ENCODE results near the gene CNTROB.
A peak's percentile ranks its signal among the peaks of the same experiment; 100 is the strongest.
"Not testable (repeated sequence)": the region's sequence is repeated elsewhere in the genome, so short reads cannot be mapped to it uniquely, and the experiment has no call there.

Gene CNTROB

DNA sequence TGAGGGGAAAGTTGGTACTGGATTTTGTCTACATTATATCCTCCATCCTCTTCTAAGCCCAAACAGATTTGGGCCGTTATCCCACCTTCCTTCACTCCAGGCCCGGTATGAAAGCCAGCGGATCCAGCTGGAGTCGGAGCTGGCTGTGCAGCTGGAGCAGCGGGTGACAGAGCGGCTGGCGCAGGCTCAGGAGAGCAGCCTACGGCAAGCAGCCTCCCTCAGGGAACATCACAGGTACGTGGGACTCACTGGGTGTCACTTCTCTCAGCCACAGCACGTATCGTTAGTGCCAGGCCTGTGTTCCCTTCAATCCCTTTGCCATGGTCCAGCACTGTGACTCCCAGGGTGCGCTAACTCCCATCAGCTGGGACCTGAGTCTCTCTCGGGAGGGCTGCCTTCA, 11.3 kb downstream of the CNTROB start:
- no peak for DNase-seq

DNA sequence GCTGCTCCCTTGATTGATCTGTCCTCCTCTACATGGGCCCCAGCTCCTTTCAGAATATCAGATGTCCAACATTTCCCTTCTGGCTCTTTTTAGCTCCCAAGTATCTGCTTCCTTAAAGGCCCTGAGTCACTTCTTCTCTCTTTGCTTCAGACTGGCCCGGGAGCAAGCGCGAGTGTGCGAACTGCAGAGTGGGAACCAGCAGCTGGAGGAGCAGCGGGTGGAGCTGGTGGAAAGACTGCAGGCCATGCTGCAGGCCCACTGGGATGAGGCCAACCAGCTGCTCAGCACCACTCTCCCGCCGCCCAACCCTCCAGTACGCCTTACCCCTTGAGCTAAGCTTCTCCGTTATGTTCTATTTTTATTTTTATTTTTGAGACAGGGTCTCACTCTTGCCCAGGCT, 12.3 kb downstream of the CNTROB start:
- no peak for DNase-seq

DNA sequence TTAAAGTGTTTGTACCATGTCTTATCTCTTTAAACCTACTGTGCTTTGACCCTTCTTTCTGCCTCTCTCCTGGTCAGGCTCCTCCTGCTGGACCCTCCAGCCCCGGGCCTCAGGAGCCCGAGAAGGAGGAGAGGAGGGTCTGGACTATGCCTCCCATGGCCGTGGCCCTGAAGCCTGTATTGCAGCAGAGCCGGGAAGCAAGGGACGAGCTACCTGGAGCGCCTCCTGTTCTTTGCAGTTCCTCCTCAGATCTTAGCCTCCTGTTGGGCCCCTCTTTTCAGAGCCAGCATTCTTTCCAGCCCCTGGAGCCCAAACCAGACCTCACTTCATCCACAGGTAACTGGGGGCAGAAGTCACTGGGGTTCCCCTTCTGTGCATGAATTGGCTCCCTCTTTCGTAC, 13.6 kb downstream of the CNTROB start:
- no peak for DNase-seq

DNA sequence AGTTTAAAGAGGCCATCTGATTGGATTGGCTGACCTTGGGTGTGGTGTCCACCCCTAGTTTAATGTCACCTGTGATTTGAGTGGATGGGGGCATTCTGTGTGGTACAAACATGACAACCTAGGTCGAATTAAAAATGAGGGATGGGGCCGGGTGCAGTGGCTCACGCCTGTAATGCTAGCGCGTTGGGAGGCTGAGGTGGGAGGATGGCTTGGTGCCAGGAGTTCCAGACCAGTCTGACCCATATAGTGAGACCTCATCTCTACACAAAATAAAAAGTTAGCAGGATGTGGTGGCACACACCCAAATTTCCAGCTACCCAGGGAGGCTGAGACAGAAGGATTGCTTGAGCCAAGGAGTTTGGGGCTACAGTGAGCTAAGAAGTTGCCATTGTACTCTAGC, 14.4 kb downstream of the CNTROB start:
- no peak for DNase-seq

DNA sequence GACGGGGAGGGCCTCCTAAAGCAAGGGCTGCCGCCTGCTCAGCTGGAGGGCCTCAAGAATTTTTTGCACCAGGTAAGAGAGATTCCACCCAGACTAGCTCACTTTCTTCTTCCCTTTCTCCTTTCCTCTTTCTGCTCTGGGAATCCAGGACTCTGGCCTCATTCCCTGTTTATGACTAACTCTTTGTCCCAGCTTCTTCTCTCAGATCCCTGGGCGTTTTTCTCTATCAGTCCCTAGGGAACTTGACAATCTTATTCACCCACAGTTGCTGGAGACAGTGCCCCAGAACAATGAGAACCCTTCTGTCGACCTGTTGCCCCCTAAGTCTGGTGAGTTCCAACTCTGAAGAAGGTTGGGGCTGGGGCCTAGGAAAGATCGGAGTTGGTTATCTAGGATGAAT, 15.6 kb downstream of the CNTROB start:
- no peak for DNase-seq

DNA sequence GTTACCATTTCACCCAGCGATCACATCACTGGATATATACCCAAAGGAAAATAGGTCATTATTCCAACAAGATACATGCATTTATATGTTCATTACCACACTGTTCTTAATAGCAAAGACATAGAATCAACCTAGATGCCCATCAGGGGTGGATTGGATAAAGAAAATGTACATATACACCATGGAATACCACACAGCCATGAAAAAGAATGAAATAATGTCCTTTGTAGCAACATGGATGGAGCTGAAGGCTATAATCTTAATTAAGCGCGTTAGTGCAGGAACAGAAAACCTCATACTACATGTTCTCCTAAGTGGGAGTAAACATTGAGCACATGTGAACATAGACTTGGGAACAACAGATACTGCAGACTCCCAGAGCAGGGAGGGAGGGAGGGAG, 18.6 kb downstream of the CNTROB start:
- DNase-seq, result no peak

DNA sequence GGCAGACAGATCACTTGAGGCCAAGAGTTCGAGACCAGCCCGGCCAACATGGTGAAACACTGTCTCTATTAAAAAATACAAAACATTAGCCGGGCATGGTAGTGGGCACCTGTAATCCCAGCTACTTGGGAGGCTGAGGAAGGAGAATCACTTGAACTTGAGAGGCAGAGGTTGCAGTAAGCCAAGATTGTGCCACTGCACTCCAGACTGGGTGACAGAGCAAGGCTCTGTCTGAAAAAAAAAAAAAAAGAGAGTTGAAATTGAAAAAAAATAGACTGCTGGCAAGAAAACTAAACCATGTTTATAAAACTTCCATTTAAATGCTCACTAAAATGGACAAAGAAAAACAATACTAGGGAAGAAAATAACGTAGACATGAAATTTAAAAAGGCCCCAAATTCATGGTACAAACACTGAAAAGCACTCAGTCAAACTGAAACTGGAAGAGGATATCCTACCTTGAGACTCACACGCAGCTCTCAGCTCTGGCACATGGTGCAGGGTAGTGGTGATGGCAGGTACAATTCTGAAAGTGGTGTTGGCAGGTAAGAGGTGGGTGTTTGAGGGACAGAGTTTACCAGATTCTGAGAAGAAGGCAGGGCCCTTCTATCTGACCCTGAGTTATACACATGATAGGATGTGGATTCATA, 19.3 kb downstream of the CNTROB start:
- DNase-seq, result peak; percentile 45 to 51

DNA sequence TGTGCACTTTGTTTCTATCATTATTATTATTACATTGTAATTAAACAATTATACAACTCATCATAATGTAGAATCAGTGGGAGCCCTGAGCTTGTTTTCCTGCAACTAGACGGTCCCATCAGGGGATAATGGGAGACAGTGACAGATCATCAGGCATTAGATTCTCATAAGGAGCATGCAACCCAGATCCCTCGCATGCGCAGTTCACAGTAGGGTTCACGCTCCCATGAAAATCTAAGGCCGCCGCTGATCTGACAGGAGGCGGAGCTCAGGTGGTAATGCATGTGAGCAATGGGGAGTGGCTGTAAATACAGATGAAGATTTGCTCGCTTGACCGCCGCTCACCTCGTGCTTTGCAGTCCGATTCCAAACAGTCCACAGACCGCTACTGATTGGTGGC, 21.3 kb downstream of the CNTROB start:
- not testable (repeated sequence) for DNase-seq

DNA sequence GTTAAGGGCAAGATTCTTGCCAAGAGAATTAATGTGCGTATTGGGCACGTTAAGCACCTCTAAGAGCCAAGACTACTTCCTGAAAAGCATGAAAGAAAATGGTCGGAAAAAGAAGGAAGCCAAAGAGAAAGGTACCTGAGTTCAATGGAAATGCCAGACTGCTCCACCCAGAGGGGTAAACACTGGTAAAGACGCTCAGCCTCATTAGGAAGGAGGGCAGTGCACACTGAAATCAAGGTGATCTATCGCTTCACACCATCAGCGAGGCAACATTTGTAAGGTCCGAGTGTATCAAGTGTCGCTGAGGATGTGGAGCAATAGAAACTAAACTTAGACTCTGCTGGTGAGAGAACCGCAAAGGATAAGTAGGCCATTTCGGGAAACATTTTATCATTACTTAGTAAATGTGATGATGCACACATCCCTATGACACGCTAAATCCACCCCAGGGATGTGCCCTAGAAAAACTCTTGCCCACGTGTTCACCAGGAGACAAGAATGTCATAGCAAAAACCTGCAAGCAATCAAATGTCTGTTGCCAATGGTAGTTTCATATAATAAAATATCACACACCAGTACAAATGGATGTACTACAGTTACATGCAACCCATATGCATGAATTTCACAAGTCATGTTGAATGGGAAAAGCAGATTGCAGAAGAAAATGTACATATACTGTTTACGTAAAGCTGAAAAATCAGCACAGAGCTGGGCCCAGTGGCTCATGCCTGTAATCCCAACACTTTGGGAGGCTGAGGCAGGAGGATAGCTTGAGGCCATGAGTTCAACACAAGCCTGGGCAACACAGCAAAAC, 23.6 kb downstream of the CNTROB start:
- no peak for DNase-seq

DNA sequence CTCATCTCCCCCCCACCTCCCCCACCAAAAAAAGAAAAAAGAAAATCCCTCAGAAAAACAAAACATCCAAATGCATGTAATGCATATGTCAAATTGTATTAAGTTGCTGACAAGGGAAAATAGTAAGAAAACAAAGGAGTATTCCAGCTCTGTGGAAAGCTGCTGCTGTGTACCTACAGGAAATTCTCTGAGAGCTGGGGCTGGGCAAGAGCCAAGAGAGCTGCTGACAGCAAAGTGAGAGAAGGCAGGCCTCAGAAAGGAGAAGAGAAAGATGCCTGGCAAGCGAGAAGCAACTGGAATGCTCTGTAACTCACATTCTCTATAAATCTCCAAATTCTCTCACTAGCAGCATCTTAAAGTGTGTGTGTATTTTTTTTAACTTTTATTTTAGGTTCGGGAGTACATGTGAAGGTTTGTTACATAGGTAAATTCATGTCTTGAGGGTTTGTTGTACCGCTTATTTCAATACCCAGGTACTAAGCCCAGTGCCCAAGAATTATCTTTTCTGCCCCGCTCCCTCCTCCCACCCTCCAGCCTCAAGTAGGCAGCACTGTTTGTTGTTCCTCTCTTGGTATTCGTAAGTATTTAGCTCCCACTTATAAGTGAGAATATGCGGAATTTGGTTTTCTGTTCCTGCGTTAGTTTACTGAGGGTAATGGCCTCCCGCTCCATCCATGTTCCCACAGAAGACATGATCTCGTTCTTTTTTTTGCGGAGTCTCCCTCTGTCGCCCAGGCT, 24.4 kb downstream of the CNTROB start:
- no peak for DNase-seq

DNA sequence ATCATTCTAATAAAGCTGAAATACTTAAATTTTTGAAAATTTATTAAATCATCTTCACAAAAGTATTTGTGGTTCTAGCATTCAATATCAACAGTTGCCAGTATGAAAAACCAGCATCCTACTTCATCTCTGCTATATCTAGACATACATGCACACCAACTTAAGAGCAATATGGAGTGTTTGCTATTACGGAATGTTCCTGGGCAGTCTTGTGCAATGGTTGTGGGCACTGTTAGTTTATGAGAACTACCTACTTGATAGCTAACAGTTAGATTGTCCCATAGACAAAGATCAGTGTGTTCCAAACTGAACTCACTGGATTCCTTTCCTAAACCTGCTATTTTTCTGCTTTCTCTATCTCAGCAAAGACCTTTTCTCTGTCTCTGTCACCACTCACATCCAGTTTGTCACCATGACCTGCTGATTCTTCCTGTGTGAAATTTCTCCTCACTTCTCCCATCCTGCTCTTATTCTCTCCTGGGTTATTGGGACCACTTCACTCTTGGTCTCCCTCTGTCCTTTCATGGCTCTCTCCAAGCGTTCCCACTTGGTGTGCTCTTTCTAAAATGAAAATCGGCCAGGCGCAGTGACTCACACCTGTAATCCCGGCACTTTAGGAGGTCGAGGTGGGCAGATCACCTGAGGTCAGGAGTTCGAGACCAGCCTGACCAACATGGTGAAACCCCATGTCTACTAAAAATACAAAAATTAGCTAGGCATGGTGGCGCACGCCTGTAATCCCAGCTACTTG, 27.7 kb downstream of the CNTROB start:
- DNase-seq, result no peak

DNA sequence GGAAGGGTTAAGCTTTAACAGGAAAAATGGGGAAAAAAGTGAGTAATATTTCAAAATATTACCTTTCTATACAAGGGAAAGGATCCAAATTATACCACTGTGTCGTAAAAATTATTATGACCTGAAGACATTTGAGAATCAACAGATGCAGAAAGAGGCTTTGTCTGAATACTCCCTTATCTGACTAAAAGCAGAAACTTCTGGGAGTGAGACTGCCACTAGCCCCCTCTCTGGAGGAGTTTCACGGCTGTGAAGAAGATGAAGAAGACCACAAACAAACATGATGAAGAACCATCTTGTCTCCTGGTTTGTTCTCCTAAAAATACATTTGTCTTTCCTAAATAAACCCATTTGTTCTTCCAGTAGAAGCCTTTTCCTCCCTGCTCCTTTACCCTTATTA, 29.4 kb downstream of the CNTROB start:
- DNase-seq, result no peak

DNA sequence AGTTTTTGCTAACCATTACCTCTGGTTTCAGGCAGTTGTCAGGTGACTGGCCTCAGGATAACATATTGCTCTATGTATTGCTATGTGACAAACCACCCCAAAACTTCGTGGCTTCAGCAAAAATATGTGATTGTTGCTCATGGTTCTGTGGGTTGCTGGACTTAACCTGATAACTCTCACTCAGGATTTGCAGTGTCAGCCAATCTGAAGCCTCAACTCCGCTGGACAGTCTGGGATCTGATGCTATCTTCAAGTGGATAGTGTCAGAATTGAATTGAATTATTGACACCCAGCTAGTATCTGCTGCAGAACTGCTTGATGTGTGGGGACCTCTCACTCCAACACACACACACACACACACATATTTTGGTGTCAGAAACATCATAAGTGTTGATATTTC, 35.7 kb downstream of the CNTROB start:
- no peak for DNase-seq

DNA sequence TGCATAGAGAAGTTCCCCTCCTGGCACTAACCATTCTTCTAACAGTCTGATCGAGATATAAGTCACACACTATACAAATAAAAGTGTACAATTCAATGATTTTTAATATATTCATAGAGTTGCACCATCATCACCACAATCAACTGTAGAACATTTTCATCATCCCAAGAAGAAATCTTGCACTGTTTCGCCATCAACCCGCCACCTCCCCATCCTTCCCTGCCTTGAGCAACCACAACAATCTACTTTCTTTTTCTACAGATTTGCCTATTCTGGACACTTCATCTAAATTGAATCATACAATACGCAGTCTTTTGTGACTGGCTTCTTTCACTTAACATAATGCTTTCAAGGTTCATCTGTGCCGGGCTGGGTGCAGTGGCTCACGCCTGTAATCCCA, 37.4 kb downstream of the CNTROB start:
- no peak for DNase-seq

DNA sequence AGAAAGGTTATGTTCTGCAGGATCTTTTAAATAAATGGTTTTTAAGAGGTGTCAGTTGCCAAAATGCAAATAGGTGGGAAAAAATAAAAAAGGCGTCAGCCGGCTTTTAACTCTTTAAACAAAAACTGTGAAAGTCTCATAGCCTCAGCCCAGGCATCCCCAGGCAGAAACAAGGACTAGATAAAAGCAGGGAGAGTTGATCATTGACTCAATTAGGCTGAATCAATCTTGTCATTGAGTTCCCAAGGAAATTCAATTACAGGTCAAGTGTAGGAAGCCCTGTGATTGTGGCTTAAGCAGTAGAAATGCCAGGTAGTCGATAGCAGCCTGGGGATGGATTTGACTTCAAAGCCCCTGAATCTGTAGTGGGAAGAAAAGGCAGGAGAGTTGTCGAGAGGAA, 39.6 kb downstream of the CNTROB start:
- DNase-seq, result no peak

DNA sequence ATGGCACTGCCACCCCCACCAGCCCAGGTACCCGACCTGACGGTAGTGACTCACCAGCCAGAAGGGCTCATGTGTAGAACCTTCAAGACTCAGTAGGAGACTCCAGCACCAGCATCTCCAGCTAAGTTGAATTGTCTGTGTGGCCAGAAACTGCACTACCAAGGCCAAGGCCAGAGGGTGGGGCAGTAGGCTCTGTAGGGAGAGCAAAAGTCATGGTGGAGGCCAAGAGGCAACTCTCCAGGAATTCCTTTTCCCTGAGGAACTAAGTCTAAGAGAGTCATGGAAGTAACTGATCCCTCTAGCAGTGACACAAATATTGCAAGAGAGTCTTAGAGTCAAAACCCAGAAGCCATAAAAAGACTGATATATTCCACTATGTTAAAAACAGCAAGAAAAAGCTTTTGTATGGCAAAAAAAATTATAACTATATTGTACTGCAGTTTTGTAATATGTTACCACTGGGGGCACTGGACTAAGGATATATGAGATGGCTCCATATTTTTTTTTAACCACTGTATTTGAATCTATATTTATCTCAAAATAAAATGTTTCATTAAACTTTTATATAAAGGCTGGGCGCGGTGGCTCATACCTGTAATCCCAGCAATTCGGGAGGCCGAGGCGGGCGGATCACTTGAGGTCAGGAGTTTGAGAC, 40.3 kb downstream of the CNTROB start:
- no peak for DNase-seq

DNA sequence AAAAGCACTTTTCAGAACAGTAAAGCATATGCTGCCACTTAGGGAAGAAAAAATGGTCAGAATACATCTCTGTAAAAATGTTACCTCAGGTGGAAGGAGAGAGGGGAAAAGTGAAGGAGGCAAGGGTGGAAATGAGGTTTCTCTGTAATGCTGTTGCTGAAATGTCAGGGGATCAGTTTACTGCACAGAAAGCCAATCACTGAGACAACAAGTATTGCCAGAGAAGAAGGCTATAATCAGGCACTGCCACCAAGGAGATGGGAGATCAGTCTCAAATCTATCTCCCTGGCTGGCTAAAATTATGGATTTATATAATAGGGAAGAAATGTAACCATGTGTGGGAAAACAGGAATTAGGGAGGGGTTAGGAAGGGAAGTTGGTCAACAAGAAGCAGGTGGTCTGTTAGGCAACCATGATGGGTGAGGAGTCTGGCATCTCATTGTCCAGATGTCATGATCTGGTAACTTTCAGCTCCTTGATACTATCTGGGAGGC, 42.7 kb downstream of the CNTROB start:
- DNase-seq, result no peak

DNA sequence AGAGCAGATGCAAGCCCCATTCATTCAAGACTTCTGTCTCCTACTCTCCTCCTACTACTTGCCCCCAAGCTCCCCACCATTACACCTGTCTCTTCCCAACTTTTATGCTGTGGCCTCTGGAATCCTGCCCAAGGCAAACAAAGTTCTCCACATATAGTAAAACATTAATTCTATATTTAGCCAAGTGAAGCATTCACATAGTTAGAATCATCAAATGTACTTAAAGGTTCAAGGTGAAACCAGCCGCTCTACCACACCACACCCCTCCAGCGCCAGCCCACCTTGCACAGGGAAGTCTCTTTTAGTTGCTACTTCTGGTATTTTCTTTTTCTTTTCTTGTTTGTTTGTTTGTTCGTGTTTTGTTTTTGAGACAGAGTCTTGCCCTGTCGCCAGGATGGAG, 45.0 kb downstream of the CNTROB start:
- DNase-seq, result no peak

DNA sequence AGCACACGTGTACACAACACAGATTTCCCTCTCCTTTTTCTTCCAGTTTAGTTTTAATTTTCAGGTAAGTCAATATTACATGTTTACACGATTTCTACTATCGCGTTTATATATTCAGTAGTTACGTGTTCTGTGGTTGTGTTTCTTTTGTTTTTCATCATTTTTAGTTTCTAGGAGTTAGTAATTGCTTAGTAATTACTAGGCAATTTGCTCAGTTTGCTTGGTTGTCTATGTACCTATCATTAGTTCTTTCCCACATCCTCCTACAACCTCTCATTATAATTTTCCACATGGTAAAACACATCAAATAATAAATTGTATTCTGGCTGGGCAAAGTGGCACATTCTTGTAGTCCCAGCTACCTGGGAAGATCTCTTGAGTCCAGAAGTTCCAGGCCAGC, 45.8 kb downstream of the CNTROB start:
- DNase-seq, result no peak

DNA sequence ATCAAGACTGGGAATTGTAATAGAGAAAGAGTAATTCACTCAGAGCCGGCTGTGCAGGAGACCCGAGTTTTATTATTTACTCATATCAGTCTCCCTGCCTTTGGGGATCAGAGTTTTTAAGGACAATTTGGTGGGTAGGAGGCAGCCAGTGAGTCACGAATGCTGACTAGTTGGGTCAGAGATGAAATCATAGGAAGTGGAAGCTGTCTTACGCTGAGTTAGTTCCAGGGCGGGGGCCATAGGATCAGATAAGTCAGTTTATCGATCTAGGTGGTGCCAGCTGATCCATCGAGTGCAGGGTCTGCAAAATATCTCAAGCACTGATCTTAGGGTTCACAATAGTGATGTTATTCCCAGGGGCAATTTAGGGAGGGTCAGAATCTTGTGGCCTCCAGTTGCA, 50.2 kb downstream of the CNTROB start:
- no peak for DNase-seq

DNA sequence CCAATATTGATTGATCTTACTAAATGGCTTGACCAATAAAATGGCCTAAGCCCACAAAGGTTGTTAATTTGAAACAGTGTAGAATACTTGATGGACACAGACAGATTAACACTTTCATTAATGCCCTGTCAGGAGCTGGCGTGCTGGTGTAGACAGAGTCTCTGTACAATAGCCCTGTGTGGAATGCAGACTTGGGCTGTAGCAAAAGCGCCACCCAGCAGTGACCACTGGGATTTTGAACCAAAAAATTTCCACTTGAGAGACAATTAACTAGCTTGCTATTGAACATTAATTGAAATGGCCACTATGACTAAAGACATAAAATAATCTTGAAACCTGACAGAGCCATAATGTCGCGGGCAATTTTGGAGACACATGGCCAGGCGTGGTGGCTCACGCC, 50.7 kb downstream of the CNTROB start:
- DNase-seq, result no peak

DNA sequence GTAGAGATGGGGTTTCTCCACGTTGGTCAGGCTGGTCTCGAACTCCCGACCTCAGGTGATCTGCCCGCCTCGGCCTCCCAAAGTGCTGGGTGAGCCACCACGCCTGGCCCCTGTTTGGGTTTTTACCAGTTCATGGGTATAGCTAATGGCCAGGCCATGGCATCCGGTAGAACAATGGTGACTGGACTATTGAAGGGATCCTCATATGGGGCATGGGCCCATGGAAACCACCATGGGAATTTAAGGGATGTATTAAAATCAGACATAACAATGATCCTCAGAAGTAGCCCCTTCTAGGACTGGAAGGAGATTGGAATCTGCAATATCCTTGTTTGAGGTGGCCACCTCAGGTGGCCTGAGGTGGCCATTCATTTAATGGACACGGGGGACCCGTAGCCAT, 52.9 kb downstream of the CNTROB start:
- DNase-seq, result no peak
